PFSK-1 (cell line): ENCODE results near the gene HBA2.

ENCODE experiments used
- FOXP2 ChIP-seq: optimal IDR thresholded peaks from 2 replicates; pipeline ENCODE3; 2011; ENCODE audit warnings: borderline replicate concordance, control low read depth, inconsistent platforms; ENCODE audit not compliant: insufficient read depth; ENCODE audit errors: extremely low read length, extremely low read depth
- POLR2AphosphoS5 ChIP-seq: IDR thresholded peaks from 2 replicates; pipeline ENCODE4 v1.6.1; 2012; ENCODE audit warnings: low read depth, mild to moderate bottlenecking, control low read depth, low read length, moderate library complexity
- SIN3A ChIP-seq: IDR thresholded peaks from 2 replicates; pipeline ENCODE4 v1.6.1; 2012; ENCODE audit warnings: mild to moderate bottlenecking, low read length, moderate library complexity, borderline replicate concordance; ENCODE audit not compliant: insufficient read depth
- TAF1 ChIP-seq: IDR thresholded peaks from 2 replicates; pipeline ENCODE4 v1.6.1; 2012; ENCODE audit warnings: low read length, control low read depth, borderline replicate concordance; ENCODE audit not compliant: insufficient read depth
- TF ChIP-seq, protein P1 (sequence below), 2 experiments: IDR thresholded peaks; 2 replicates each; pipeline versions ENCODE4 v1.6.1 to v1.8.0; 2011 to 2012; ENCODE audit warnings: low read depth in 2 of 2, low read length in 2 of 2, control low read depth in 1 of 2, inconsistent platforms in 1 of 2, mild to moderate bottlenecking in 1 of 2, moderate library complexity in 1 of 2; ENCODE audit not compliant: insufficient read depth in 1 of 2

Gene HBA2

DNA sequence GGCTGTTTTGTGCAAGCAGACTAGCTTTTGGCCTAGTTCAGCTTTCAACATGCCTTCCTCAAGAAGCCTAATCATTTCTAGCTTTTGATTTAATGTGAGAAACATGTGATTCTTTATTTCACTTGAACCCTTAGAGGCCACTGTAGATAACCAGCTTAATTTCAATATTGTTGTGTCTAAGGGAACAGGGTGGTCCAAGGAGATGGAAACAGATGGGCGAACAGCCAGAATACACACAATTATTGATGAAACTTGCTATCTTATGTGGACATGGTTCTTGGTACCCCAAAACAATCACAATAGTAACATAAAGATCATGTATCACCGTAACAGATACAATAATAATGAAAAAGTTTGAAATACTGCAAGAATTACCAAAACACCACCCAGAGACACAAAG lies 39.0 kb upstream of the HBA2 start:
- TF ChIP-seq TAF1: no peak

DNA sequence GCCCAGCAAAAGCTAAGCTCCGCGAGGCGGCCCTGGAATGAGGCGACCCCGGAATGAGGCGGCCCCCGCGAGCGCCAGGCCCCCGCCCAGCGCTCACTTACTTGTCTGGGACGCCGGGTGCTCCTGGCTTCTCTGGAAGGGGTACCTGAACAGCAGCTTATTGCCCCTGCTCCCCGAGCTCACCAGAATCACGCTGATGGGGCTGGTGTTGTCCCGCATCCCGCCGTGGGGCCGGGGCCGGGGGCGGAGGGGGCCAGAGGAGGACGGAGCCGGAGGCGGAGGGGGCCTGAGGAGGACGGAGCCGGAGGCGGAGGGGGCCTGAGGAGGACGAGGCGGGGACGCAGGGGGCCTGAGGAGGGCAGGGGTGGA lies 34.6 kb upstream of the HBA2 start:
- no peak for TF ChIP-seq FOXP2
- TF ChIP-seq SIN3A: no peak
- no peak for TF ChIP-seq TAF1
- TF ChIP-seq, protein P1, sequence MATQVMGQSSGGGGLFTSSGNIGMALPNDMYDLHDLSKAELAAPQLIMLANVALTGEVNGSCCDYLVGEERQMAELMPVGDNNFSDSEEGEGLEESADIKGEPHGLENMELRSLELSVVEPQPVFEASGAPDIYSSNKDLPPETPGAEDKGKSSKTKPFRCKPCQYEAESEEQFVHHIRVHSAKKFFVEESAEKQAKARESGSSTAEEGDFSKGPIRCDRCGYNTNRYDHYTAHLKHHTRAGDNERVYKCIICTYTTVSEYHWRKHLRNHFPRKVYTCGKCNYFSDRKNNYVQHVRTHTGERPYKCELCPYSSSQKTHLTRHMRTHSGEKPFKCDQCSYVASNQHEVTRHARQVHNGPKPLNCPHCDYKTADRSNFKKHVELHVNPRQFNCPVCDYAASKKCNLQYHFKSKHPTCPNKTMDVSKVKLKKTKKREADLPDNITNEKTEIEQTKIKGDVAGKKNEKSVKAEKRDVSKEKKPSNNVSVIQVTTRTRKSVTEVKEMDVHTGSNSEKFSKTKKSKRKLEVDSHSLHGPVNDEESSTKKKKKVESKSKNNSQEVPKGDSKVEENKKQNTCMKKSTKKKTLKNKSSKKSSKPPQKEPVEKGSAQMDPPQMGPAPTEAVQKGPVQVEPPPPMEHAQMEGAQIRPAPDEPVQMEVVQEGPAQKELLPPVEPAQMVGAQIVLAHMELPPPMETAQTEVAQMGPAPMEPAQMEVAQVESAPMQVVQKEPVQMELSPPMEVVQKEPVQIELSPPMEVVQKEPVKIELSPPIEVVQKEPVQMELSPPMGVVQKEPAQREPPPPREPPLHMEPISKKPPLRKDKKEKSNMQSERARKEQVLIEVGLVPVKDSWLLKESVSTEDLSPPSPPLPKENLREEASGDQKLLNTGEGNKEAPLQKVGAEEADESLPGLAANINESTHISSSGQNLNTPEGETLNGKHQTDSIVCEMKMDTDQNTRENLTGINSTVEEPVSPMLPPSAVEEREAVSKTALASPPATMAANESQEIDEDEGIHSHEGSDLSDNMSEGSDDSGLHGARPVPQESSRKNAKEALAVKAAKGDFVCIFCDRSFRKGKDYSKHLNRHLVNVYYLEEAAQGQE (IDR thresholded peaks at IDR 0.05; ENCODE audit: insufficient read depth in 1 of 2, low read depth in 2 of 2, low read length in 2 of 2): no peak
- no peak for TF ChIP-seq POLR2AphosphoS5

DNA sequence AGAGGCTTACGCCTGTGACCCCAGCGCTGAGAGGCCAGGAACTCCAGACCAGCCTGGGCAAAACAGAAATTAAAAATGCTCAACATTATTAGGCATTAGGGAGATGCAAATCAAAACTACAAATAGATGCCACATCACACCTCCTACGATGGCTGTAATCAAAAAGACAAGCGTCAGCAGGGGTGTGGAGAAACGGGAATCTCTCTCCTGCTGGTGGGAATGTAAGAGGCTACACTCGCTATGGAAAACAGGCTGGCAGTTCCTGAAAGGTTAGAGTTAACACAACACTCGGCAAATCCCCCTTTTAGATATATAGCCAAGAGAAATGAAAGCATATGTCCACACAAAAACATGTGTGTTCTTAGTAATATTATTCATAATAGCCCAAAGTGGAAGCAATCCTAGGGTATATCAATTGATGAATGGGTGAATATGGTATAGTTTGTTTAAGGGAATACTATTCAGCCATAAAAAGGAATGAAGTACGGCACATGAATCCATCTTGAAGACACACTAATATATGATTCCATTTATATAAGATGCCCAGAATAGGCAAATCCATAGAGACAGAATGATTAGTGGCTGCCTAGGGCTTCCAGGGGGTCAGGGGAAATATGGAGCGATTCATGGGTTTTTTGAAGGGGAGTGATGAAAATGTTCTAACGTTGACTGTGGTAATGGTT lies 32.4 kb upstream of the HBA2 start:
- TF ChIP-seq FOXP2 (no peak), SIN3A (no peak), POLR2AphosphoS5 (no peak), TAF1 (no peak)
- TF ChIP-seq, protein P1 (IDR thresholded peaks at IDR 0.05; ENCODE audit: insufficient read depth in 1 of 2, low read depth in 2 of 2, low read length in 2 of 2): no peak

DNA sequence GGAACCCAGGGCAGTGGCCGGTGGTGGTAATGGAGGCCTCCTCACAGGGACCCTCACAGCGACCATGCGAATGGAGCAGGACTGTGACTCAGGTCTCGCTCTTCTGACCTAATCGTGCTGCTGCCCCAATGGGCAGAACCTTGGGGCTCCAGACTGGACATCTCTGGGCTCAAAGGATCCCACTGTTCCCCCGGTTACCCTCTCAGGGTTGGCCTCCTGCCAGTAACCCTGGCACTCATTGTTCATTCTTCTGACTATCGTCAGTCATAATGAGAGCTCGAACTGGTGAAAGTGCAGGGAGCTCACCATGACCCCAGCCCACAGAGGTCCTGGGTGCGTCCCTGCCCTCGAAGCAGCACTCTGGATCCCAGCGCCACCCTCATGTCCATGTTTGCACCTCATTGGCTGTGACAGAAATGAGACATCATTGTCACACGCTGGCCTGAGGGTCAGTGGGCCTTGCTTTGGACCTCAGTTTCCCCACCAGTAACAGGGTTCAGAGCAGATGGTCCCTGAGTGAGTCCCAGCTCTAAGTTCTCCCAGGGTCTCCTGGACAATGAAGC lies 30.2 kb upstream of the HBA2 start:
- TF ChIP-seq, protein P1 (IDR thresholded peaks at IDR 0.05; ENCODE audit: insufficient read depth in 1 of 2, low read depth in 2 of 2, low read length in 2 of 2): no peak
- TF ChIP-seq POLR2AphosphoS5 (no peak), FOXP2 (no peak), SIN3A (no peak), TAF1 (no peak)

DNA sequence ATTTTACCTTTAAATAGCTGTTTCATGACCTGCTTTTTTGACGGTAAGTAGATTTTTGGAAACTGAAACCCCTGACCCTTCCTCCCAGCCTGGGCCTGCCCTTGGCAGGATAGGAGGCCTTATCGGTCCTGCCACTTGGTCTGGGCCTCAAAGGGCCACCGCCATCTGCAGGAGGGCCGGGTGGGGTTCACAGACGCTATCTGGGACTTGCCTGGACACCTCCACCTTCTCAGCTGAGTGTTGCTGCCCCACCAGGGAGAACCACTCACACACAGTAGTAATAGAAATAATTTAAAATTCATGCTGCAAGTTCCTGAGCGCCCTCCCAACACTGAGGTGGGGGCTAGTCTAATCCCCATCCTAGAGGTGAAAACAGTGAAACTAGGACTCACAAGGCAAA lies 29.6 kb upstream of the HBA2 start:
- TF ChIP-seq TAF1 (no peak), SIN3A (no peak)

DNA sequence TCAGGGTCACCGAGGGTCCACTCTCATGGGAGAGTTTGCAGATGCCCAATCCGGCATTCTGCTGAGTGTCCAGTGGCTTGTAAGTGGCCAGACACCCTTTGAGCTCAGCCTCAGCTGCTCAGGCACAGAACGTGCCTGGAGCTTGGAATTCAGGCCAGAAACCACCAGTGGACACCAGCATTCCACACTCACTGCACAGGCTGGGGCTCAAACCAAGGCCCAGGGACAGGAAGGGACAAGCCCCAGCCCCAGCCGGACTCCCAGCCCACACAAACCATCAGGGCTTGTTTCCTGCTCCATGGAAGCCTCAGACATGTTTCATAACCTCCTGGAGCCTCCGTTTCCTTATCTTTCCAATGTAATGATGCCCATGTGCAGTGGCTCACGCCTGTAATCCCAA lies 29.2 kb upstream of the HBA2 start:
- TF ChIP-seq, protein P1 (IDR thresholded peaks at IDR 0.05; ENCODE audit: insufficient read depth in 1 of 2, low read depth in 2 of 2, low read length in 2 of 2): no peak
- no peak for TF ChIP-seq SIN3A
